ENCODE data around the gene CCDC183. TPM values are rescaled to one million over a fixed set of nuclear protein-coding genes. Genes with fewer than 3 reads are reported as not detected.

Gene CCDC183
- total and polyA plus RNA-seq, 2 of the 4 experiments (the other 2 are of a cell fraction): under 0.01 to 0.29 TPM

- Histone ChIP-seq H3K23ac (ENCODE audit: low read depth, low read length) (no peak overlapping the region), H3K4me1 (ENCODE audit: control insufficient read depth, insufficient read depth, low read length) (no peaks in the 10 kb centered on the region), H3K36me3 (ENCODE audit: control insufficient read depth, insufficient read depth, low read length) (peaks cover 71% of the 10 kb centered on the region), H3K4ac (ENCODE audit: low read depth, low read length) (no peak overlapping the region), H2AK5ac (ENCODE audit: low read depth, low read length) (no peak overlapping the region), H3K56ac (ENCODE audit: extremely low read depth, insufficient read depth, low read length) (no peak overlapping the region), H4K5ac (ENCODE audit: low read depth, low read length) (no peak overlapping the region), H3K27ac (ENCODE audit: insufficient read depth, low read length) (no peak overlapping the region), H4K20me1 (ENCODE audit: insufficient read depth, low read length) (no peaks in the 10 kb centered on the region; the same call in 1 of the 2 replicates), H3K79me1 (ENCODE audit: low read depth in 1 of 2, low read length in 2 of 2) (peaks cover 3 to 8% of the 10 kb centered on the region in 2 experiments; a peak in 1 of 4 replicates), H3K4me3 (ENCODE audit: insufficient read depth, low read depth, low read length) (no peak overlapping the region), H2AFZ (replicated peaks; ENCODE audit: low read length, poor library complexity) (no peak overlapping the region), H3K9me3 (ENCODE audit: control insufficient read depth, insufficient read depth, low read length) (no peaks in the 10 kb centered on the region), H3K9ac (ENCODE audit: low read depth, low read length) (no peak overlapping the region), H3K18ac (ENCODE audit: low read depth, low read length) (no peak overlapping the region), H4K8ac (ENCODE audit: low read depth in 2 of 2, low read length in 2 of 2) (no peak overlapping the region), H2BK15ac (ENCODE audit: low read depth, low read length) (no peak overlapping the region), H2AK9ac (replicated peaks; ENCODE audit: low read depth, low read length, poor library complexity) (no peak overlapping the region), H2BK20ac (ENCODE audit: low read depth, low read length) (no peak overlapping the region), H3K27me3 (ENCODE audit: control insufficient read depth, insufficient read depth, low read length) (no peaks in the 10 kb centered on the region), H4K91ac (ENCODE audit: insufficient read depth, low read depth, low read length) (no peak overlapping the region), H3K9me1 (ENCODE audit: insufficient read depth, low read length) (no peaks in the 10 kb centered on the region), H2BK5ac (ENCODE audit: low read depth, low read length, poor library complexity, severe bottlenecking) (no peak overlapping the region), H3K14ac (replicated peaks; ENCODE audit: low read depth, low read length) (no peak overlapping the region), H3K4me2 (ENCODE audit: low read depth, low read length) (no peak overlapping the region), H2BK120ac (ENCODE audit: low read depth, low read length) (no peak overlapping the region)
- no peak for ATAC-seq (ENCODE audit: low read depth)
- TF ChIP-seq RAD21 (IDR thresholded peaks at IDR 0.05; ENCODE audit: low read length) (no peak), CHD1 (IDR thresholded peaks at IDR 0.05; ENCODE audit: low read depth, low read length) (no peak), FOS (IDR thresholded peaks at IDR 0.05; ENCODE audit: low read depth, low read length) (no peak), RCOR1 (IDR thresholded peaks at IDR 0.05; ENCODE audit: insufficient replicate concordance, low read length) (no peak), NFE2L2 (IDR thresholded peaks at IDR 0.05; ENCODE audit: low read depth, low read length) (no peak), CEBPB (IDR thresholded peaks at IDR 0.05; ENCODE audit: low read depth, low read length) (no peak), MXI1 (IDR thresholded peaks at IDR 0.05; ENCODE audit: borderline replicate concordance, low read depth, low read length) (no peak), CTCF (conservative IDR thresholded peaks at IDR 0.05; ENCODE audit: low read depth, low read length) (no peak), MAZ (IDR thresholded peaks at IDR 0.05; ENCODE audit: borderline replicate concordance, low read depth, low read length) (no peak), ELK1 (IDR thresholded peaks at IDR 0.05; ENCODE audit: borderline replicate concordance, low read depth, low read length) (no peak)
- intact Hi-C loops (cut with micrococcal nuclease) (no loop called here), in situ Hi-C loops (cut with MboI; ENCODE audit: low sequenced_read_pairs) (no loop called here), dilution Hi-C loops (cut with HindIII; ENCODE audit: low sequenced_read_pairs, unreplicated experiment) (no loop called here)
- CTCF ChIA-PET: interaction anchor here (2.0 kb wide), 1 partner anchor 15 kb away, joined by 4 read pairs; no protein-coding TSS in a partner anchor
- BruUV-seq (replicated peaks): no TSS peak
- WGBS, 2 experiments (ENCODE audit: extremely low coverage in 2 of 2, insufficient read length in 1 of 2): 95% methylated on average over 4 of the region's 14 CpGs; no CpG with 5 or more reads in 1 of the 2 experiments
- POLR2A ChIA-PET (ENCODE audit: unreplicated experiment): no interaction called here
- DNase-seq: no peak
These were observed 31.8 kb downstream of the CCDC183 start for GRCh38 chr9:136827794-136828473.
